HEK293T (cell line): Measurements from ENCODE around the gene TCEAL9.
A peak's percentile ranks its signal among the peaks of the same experiment; 100 is the strongest.

Experiments
- CTCF ChIA-PET: fragments of 350-600 bp; formaldehyde crosslinking; extraction: SDS; loops from one replicate; lab custom pipeline; 2021; ENCODE audit warnings: antibody characterized with exemption, inconsistent platforms; lab: Yijun Ruan, JAX
- POLR2A ChIA-PET: fragments of 350-600 bp; formaldehyde crosslinking; extraction: SDS; loops from one replicate; lab custom pipeline; 2020; ENCODE audit warnings: antibody characterized with exemption, inconsistent platforms; lab: Yijun Ruan, JAX
- DNase-seq: peaks from one replicate; pipeline ENCODE4 v3.0.0; 2012; ENCODE audit warnings: mixed read lengths; ENCODE audit errors: extremely low spot score
- ARNT ChIP-seq: fragments of 450-650 bp; IDR thresholded peaks from 2 replicates; pipeline ENCODE4 v1.6.1; 2017; ENCODE audit warnings: mild to moderate bottlenecking
- BHLHE40 ChIP-seq: fragments of 450-650 bp; IDR thresholded peaks from 2 replicates; pipeline ENCODE4 v1.6.1; 2016; ENCODE audit warnings: mild to moderate bottlenecking, moderate library complexity, borderline replicate concordance
- CTBP1 ChIP-seq: fragments of 450-650 bp; IDR thresholded peaks from 2 replicates; pipeline ENCODE4 v1.6.1; 2016; ENCODE audit warnings: borderline replicate concordance
- ELF4 ChIP-seq: fragments of 450-650 bp; IDR thresholded peaks from 2 replicates; pipeline ENCODE4 v1.6.1; 2017; ENCODE audit warnings: antibody characterized with exemption
- FOXA1 ChIP-seq: fragments of 450-650 bp; IDR thresholded peaks from 2 replicates; pipeline ENCODE4 v1.6.1; 2016; ENCODE audit warnings: mild to moderate bottlenecking
- FOXK2 ChIP-seq: fragments of 450-650 bp; IDR thresholded peaks from 2 replicates; pipeline ENCODE4 v1.6.1; 2016; ENCODE audit warnings: mild to moderate bottlenecking
- FOXM1 ChIP-seq: fragments of 450-650 bp; IDR thresholded peaks from 2 replicates; pipeline ENCODE4 v1.6.1; 2017; ENCODE audit warnings: mild to moderate bottlenecking, borderline replicate concordance
- HDGF ChIP-seq: fragments of 450-650 bp; IDR thresholded peaks from 2 replicates; pipeline ENCODE4 v1.6.1; 2017; ENCODE audit warnings: antibody characterized with exemption, borderline replicate concordance
- L3MBTL2 ChIP-seq: fragments of 450-650 bp; conservative IDR thresholded peaks from 2 replicates; pipeline ENCODE4 v1.6.1; 2016; ENCODE audit warnings: mild to moderate bottlenecking
- LEF1 ChIP-seq: fragments of 450-650 bp; IDR thresholded peaks from 2 replicates; pipeline ENCODE4 v1.6.1; 2017; ENCODE audit warnings: mild to moderate bottlenecking, borderline replicate concordance
- NFRKB ChIP-seq: fragments of 450-650 bp; IDR thresholded peaks from 2 replicates; pipeline ENCODE4 v1.6.1; 2016; ENCODE audit warnings: mild to moderate bottlenecking, moderate library complexity
- SP1 ChIP-seq: fragments of 450-650 bp; IDR thresholded peaks from 2 replicates; pipeline ENCODE4 v1.6.1; 2017
- SUZ12 ChIP-seq: fragments of 450-650 bp; IDR thresholded peaks from 2 replicates; pipeline ENCODE4 v1.6.1; 2016; ENCODE audit warnings: mild to moderate bottlenecking
- TARDBP ChIP-seq: fragments of 450-650 bp; IDR thresholded peaks from 2 replicates; pipeline ENCODE4 v1.6.1; 2016
- ZNF384 ChIP-seq: fragments of 450-650 bp; IDR thresholded peaks from 2 replicates; pipeline ENCODE4 v1.6.1; 2016
- TF ChIP-seq, protein P1 (sequence below): fragments of 450-650 bp; IDR thresholded peaks from 2 replicates; pipeline ENCODE4 v1.6.1; 2016

Gene TCEAL9

DNA sequence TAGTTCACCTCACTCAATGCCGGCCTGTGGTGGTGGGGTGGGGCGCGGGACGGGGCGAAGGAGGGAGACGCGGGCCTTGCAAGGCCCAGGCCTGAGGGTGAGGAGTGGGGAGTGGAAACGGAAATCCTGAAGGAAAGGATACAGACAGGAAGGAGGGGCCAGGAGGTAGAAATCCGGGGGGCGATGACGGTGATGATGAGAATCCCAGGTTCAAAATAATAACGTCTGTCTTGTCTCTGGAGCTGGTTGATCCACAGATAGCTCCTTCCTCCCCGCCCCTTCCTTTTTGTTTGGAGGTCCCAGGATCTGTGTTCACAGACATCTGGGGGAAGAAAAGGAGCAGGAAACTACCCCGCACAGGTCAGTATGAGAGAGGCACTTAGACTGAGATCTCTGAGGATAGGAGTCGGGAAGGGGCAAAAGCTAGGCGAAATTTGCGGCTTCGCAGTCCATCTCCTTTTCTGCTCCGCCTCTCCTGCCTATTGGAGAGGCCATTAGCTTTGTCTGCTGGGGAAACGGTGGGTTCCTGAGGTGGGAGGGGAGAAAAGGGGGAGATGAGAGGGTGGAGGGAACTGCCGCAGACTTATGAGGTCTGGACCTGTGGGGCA is 25.5 kb upstream of the TCEAL9 start:
- no peak for DNase-seq
- no peak for TF ChIP-seq NFRKB
- no peak for TF ChIP-seq TARDBP
- TF ChIP-seq, protein P1, sequence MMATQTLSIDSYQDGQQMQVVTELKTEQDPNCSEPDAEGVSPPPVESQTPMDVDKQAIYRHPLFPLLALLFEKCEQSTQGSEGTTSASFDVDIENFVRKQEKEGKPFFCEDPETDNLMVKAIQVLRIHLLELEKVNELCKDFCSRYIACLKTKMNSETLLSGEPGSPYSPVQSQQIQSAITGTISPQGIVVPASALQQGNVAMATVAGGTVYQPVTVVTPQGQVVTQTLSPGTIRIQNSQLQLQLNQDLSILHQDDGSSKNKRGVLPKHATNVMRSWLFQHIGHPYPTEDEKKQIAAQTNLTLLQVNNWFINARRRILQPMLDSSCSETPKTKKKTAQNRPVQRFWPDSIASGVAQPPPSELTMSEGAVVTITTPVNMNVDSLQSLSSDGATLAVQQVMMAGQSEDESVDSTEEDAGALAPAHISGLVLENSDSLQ, result no peak
- no peak for TF ChIP-seq FOXA1
- TF ChIP-seq HDGF, result no peak
- TF ChIP-seq SUZ12, result no peak
- TF ChIP-seq LEF1, result no peak
- TF ChIP-seq L3MBTL2, result no peak
- TF ChIP-seq FOXM1, result no peak
- no peak for TF ChIP-seq ELF4
- TF ChIP-seq ZNF384, result no peak
- no peak for TF ChIP-seq SP1
- TF ChIP-seq ARNT, result no peak
- TF ChIP-seq CTBP1, result no peak
- POLR2A ChIA-PET, result interaction anchor here (1.7 kb wide), 1 partner anchor 76 kb away, joined by 6 read pairs; the partner anchor contains the start of gene TCEAL8
- CTCF ChIA-PET, result interaction anchor here (0.6 to 0.7 kb wide), 3 partner anchors 13 to 849 kb away, joined by 3 read pairs; no protein-coding TSS in a partner anchor

DNA sequence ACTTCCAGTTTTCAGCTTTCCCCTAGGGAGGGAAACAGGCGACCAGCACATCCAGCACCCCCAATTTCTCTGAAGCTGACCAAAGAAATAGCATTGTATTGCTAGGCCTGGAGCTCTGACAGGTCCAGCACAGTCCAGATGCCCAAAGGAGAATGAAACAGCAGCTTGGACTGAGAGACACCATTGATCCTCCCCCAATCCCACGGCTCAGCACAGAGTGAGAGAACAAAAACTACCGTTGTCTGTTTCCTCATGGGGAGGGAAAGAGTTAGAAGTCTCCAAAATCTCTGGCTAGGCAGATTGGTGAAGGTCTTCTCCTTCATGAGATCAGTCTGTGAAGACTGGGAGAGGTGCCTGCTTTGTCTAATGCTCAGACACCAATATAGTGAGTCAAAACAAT is 17.6 kb upstream of the TCEAL9 start:
- no peak for DNase-seq
- TF ChIP-seq ZNF384, result no peak
- no peak for TF ChIP-seq HDGF
- TF ChIP-seq SP1, result no peak
- TF ChIP-seq CTBP1, result no peak
- TF ChIP-seq, protein P1, result no peak
- TF ChIP-seq NFRKB, result no peak
- no peak for TF ChIP-seq FOXM1
- ChIA-PET CTCF (interaction anchor here (0.5 to 0.8 kb wide), 2 partner anchors 125 to 151 kb away, joined by 4 to 5 read pairs; no protein-coding TSS in a partner anchor), POLR2A (interaction anchor here (0.8 to 1.9 kb wide), 2 partner anchors 18 to 39 kb away, joined by 3 to 8 read pairs; partner anchors contain the start of gene TCEAL9)

DNA sequence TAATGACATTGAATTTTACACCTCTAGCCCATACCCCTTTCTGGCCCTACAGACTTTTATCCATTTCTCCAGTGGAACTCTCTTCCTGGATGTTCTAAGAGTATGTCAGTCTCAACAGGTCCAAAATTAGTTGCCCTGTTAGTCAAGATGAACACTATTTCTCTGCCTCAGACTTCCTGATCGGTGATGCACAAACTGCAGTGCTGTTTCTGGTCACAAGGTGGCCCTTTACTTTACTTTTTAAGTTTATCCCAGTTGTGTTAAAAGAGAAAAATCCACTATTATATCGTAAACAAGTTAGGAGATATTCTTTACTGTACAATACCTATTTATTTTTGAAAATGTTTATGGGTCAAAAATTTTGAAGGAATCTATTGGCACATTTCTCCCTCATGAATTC is 13.2 kb upstream of the TCEAL9 start:
- peak; percentile 59 for DNase-seq
- CTCF ChIA-PET, result interaction anchor here (0.6 to 1.1 kb wide), 4 partner anchors 13 to 122 kb away, joined by 3 to 14 read pairs (median 4); partner anchors contain the start of genes BEX2 and TCEAL7
- POLR2A ChIA-PET, result interaction anchor here (1.0 to 1.1 kb wide), 2 partner anchors 13 to 34 kb away, joined by 3 to 4 read pairs; partner anchors contain the start of genes BEX3 and TCEAL9
- TF ChIP-seq CTBP1 (no peak), L3MBTL2 (no peak), LEF1 (no peak), SUZ12 (no peak), TARDBP (no peak), FOXA1 (no peak), HDGF (no peak), ZNF384 (no peak), ARNT (no peak), BHLHE40 (no peak), FOXM1 (no peak), FOXK2 (no peak), ELF4 (no peak), NFRKB (no peak), SP1 (no peak)
- TF ChIP-seq, protein P1, result no peak

DNA sequence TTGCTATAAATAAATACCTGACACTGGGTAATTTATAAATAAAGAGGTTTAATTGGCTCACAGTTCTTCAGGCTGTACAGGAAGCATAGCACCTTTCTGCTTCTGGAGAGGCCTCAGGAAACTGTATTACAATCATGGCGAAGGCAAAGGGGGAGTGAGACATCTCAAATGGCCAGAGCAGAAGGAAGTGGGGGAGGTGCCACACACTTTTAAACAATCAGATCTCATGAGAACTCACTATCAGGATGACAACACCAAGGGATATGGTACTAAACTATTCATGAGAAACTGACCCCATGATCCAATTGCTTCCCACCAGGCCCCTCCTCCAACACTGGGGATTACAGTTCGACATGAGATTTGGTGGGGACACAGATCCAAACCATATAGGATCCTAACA is 11.7 kb upstream of the TCEAL9 start:
- CTCF ChIA-PET, result no interaction called here
- DNase-seq, result no peak
- POLR2A ChIA-PET, result no interaction called here
- TF ChIP-seq L3MBTL2 (no peak), FOXM1 (no peak), BHLHE40 (no peak), LEF1 (no peak), FOXK2 (no peak), CTBP1 (no peak), HDGF (no peak), SUZ12 (no peak), FOXA1 (no peak), ELF4 (no peak), SP1 (no peak), ZNF384 (no peak), NFRKB (no peak)
- TF ChIP-seq, protein P1, result no peak

DNA sequence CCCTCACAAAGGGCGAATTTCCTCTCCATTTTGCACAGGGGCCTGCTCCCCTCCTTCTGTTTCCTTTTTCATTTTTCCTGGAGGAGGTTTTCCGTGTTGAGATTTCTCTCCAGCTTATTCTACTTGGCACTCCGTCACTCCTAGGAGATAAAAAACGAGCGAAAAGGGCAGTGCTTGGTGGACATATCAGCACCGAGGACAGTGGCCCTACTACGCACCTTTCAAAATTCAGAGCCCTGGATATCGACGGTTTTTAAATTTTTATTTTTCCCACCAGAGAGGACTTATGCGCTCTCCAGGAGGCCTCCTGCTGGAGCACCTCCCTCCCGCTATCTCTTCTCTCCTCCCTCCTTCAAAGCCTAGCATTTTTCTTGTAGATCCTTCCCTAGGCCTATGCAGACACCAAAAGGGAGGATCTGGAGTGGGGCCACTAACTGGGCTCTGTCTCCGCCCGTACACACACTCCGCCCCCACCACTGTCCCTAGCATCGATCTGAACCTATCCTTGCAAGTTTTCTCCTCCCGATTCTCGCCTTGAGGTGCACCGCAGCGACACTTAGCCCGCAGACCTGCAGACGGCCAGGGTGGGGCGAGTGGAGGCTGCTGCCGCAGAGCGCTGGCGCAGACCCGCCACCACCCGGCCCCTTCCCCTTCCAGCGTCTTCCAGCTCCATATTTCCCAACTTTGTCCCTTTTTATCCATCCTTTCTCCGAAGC is 8.5 kb upstream of the TCEAL9 start:
- TF ChIP-seq FOXA1, result no peak
- TF ChIP-seq LEF1, result no peak
- TF ChIP-seq SP1, result no peak
- no peak for TF ChIP-seq ARNT
- TF ChIP-seq ELF4, result no peak
- no peak for TF ChIP-seq TARDBP
- TF ChIP-seq NFRKB, result no peak
- no peak for TF ChIP-seq ZNF384
- no peak for TF ChIP-seq HDGF
- TF ChIP-seq FOXM1, result no peak
- TF ChIP-seq CTBP1, result no peak
- TF ChIP-seq, protein P1, result no peak
- TF ChIP-seq L3MBTL2, result no peak
- CTCF ChIA-PET, result no interaction called here
- POLR2A ChIA-PET, result interaction anchor here (2.3 kb wide), 1 partner anchor 9 kb away, joined by 15 read pairs; the partner anchor contains the start of gene TCEAL9
- DNase-seq, result no peak
